ENCODE measurements around the gene ANP32A.

The ANP32A gene

DNA sequence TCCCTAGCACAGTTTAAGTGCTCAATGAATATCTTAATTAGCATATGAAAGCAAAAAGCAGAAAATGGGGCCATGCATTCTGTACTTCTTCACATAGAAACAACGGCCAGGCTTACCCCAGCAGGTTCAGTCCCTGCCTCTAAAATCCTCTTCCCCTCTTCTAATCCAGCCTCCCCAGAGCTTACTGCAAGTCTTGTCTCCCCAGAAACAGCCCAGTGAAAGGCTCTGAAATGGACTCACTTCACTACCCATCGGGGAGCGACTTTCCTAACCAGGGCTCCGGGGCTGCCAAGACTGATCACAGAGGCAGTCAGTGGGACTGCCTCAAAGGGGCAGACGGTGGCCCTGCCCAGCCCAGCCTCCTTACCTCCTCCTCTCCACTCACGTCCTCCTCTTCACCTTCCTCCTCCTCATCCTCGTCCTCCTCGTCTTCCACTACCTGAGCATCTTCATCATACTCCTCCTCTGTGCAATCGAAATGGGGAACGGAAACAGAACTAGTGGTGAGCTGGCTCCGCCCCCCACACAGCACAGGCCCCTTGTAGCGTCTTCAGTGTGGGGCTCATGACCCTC is 38.0 kb downstream of the ANP32A start:
- TF ChIP-seq, protein P1, sequence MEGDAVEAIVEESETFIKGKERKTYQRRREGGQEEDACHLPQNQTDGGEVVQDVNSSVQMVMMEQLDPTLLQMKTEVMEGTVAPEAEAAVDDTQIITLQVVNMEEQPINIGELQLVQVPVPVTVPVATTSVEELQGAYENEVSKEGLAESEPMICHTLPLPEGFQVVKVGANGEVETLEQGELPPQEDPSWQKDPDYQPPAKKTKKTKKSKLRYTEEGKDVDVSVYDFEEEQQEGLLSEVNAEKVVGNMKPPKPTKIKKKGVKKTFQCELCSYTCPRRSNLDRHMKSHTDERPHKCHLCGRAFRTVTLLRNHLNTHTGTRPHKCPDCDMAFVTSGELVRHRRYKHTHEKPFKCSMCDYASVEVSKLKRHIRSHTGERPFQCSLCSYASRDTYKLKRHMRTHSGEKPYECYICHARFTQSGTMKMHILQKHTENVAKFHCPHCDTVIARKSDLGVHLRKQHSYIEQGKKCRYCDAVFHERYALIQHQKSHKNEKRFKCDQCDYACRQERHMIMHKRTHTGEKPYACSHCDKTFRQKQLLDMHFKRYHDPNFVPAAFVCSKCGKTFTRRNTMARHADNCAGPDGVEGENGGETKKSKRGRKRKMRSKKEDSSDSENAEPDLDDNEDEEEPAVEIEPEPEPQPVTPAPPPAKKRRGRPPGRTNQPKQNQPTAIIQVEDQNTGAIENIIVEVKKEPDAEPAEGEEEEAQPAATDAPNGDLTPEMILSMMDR (IDR thresholded peaks at IDR 0.05; ENCODE audit: insufficient read depth, low read depth, low read length, missing control alignments) = no peak
- DNase-seq (ENCODE audit: low read depth) = no peak
- H3K4me3 ChIP-seq (ENCODE audit: low read length) = no peak overlapping the region

DNA sequence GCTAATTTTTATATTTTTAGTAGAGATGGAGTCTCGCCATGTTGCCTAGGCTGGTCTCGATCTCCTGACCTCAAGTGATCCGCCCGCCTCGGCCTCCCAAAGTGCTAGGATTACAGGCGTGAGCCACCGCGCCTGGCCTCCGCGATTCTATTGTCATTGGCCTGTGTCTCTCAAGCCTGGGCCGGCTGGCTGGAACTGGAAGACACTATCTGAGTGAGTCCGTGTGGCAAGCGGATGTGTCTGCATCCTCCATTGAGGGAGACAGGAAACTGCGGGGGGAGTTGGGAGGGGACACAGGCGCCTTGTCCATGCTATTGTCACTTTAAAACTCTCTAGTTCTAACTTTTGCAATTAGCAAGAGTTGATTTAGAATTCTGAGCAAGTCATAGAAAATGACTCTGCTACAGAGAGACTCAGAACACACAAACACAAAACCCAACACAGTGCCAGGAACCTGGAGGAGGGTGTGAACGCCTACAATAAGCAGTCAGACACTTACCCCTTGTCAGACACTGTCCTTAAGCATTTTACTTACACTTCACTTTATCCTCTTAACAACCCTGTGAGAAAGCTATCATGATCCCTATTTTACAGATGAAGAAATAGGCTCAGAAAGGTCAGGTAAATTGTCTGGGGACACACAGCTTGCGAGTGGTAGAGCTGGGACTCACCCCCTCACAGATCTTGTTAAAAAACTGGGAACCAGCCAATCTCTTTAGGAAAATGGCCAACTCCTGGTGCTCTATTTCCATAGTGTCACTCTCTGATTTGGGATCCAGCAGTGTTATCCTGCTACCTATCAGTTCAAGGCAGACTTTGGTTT is 38.7 kb downstream of the ANP32A start:
- H3K4me3 ChIP-seq (ENCODE audit: low read length) = no peak overlapping the region
- no peak for DNase-seq (ENCODE audit: low read depth)
- TF ChIP-seq, protein P1 (IDR thresholded peaks at IDR 0.05; ENCODE audit: insufficient read depth, low read depth, low read length, missing control alignments) = no peak

DNA sequence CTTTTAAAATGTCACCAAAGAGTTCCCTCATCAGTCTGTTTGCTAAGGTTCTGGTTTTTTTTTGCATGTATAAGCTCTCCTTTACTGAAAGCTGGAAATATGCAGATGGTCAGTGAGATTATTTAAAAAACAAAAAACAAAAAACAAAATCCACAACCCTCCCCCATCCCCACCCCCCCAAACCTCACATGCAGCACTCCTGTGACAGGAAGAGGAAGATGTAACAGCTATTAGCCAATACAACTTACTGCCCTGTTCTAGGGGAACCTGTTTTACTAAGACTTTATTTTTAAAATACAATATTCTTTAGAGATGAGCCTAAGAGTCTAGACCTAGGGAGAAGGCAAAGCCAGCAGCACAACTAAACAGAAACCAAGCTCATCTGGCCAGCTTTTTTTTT is 39.5 kb downstream of the ANP32A start:
- DNase-seq (ENCODE audit: low read depth) = no peak
- TF ChIP-seq, protein P1 (IDR thresholded peaks at IDR 0.05; ENCODE audit: insufficient read depth, low read depth, low read length, missing control alignments) = no peak
- H3K4me3 ChIP-seq (ENCODE audit: low read length) = no peak overlapping the region

DNA sequence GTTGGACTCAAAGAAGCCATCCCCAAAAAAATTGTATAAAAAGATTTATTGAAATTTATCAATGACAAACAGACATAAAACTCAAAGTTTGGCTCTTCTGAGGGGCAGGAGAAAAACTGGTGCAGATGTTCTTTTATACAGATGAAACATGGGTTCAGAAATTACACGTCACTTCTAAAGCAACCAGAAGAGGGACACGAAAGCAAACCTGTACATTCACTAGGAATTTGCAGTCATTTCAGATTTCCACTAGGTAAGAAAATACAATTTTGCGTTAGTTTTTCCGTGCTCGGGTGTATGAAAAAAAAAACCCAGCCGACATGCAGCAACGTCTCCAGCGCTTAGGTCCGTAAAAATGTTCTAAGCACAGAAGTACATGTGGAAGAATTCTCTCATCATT is 41.8 kb downstream of the ANP32A start:
- H3K4me3 ChIP-seq (ENCODE audit: low read length) = no peak overlapping the region
- TF ChIP-seq, protein P1 (IDR thresholded peaks at IDR 0.05; ENCODE audit: insufficient read depth, low read depth, low read length, missing control alignments) = no peak
- no peak for DNase-seq (ENCODE audit: low read depth)

DNA sequence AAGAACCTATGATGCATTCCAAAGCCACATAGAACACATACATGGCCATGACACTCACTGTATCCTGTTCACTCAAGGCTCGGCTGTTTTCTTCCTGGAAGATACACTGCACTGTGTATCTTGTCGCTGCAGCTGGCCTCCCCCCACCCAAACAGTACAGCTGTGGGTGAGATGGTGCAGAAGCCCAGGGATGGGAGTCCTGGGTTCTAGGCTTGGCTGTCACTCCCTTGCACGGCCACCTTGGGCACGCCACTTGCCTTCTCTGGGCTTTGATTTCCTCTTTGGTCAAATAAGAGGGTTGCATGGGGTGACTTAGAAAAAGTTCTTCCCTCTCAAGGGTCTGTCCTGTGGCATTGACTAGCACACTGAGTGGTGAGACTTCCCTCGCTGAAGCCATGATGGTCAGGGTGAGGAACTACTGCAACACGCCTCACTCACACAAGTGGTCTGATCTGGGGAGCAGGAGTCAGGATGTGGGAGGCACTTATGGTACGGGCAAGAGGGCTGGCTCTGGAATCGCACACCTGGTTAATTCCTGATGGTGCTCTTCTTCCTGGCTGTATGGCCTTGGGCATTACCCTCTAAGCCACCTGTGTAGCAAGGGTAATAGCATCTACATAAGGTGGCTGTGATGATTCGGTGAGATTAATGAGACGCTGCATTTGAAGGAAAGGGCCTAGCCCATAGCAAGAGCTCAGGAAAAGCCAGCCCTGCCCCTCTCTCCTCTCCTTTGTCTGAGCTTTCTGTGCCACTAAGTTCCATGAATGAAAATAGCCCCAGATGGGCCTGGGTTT is 44.0 kb downstream of the ANP32A start:
- H3K4me3 ChIP-seq (ENCODE audit: low read length) = no peak overlapping the region
- TF ChIP-seq, protein P1 (IDR thresholded peaks at IDR 0.05; ENCODE audit: insufficient read depth, low read depth, low read length, missing control alignments) = no peak
- DNase-seq (ENCODE audit: low read depth) = no peak

DNA sequence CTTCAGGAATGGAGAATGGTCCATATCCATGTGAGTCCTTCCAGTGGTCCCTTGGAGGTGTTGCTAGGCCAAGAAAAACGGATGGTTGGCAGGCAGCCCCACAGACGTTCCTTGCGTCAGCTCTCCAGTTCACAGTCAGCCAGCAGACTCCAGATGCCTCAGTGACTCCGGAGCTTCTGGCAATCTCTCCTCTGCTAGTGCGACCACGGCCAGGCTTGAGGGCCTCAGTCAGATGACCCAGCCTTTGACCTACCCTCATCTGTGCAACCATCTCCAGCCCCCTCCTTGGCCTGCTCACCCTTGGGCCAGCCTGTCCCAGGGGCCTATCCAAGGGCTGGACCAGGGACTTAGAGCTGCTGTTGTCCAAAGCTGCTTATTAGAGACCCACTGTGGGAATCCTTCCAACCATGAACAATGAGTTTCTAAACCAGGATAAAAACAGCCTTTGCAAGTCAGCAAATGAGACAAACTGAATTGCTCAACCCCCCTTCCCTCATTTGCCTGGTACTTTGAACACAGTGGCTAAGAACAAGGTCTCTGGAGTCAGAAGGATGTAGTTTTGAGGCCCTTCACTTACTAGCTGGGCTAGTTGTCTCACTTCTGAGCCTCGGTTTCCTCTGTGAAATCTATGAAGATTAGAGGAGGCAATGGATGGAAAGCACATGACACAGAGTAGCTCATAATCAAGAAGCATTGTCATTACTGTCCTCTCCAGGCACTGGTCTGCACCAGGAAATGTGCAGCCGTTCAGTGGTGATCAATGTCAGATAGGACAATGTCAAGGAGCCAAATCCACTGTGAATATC is 44.8 kb downstream of the ANP32A start:
- no peak overlapping the region for H3K4me3 ChIP-seq (ENCODE audit: low read length)
- DNase-seq (ENCODE audit: low read depth) = no peak
- TF ChIP-seq, protein P1 (IDR thresholded peaks at IDR 0.05; ENCODE audit: insufficient read depth, low read depth, low read length, missing control alignments) = no peak

Measured in epithelial cell of esophagus (primary cell).